Measurements from ENCODE around the gene MOSMO. TPM values are rescaled to one million over a fixed set of nuclear protein-coding genes. Genes with fewer than 3 reads are reported as not detected.
"Not testable (repeated sequence)": the region's sequence is repeated elsewhere in the genome, so short reads cannot be mapped to it uniquely, and the experiment has no call there.

The MOSMO gene
- total and polyA plus RNA-seq, 5 donors: 10.4 to 14.8 (median 12.0) TPM

DNA sequence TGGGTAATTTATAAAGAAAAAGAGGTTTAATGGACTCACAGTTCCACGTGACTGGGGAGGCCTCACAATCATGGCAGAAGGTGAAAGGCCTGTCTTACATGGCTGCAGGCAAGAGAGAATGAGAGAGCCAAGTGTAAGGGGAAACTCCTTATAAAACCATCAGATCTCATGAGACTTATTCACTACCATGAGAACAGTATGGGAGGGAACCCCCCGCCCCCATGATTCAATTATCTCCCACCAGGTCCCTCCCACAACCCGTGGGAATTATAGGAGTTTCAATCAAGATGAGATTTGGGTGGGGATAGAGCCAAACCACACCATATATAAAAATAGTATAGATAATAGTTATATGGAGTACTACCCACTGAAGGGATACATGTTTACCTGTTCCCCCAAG lies 36.0 kb downstream of the MOSMO start:
- WGBS: 89% methylated on average over 3 of the region's 3 CpGs
- H3K9me3 ChIP-seq (ENCODE audit: control insufficient read depth, low read length); H3K4me3 ChIP-seq (ENCODE audit: low read length); ATAC-seq; H3K27ac ChIP-seq (ENCODE audit: low read length); H3K4me1 ChIP-seq (ENCODE audit: control insufficient read depth, insufficient read depth, low read length); H3K27me3 ChIP-seq (ENCODE audit: control insufficient read depth, insufficient read depth); intact Hi-C loops (cut with DNase I); DNase-seq: not testable (repeated sequence)

DNA sequence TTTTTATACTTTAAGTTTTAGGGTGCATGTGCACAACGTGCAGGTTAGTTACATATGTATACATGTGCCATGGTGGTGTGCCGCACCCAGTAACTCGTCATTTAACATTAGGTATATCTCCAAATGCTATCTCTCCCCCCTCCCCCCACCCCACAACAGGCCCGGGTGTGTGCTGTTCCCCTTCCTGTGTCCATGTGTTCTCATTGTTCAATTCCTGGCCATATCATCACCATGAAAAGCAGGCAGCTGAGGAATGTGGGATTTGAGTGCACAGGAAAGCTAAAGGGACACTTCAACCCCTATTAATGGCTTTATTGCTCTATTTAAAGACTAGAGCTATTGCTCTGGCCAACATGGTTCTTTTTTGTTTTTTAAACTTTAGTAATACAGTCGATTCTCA lies 38.0 kb downstream of the MOSMO start:
- 50% methylated on average over 5 of the region's 5 CpGs for WGBS
- H3K27ac ChIP-seq (ENCODE audit: low read length); H3K9me3 ChIP-seq (ENCODE audit: control insufficient read depth, low read length); DNase-seq; H3K27me3 ChIP-seq (ENCODE audit: control insufficient read depth, insufficient read depth); intact Hi-C loops (cut with DNase I); H3K4me1 ChIP-seq (ENCODE audit: control insufficient read depth, insufficient read depth, low read length); H3K4me3 ChIP-seq (ENCODE audit: low read length): not testable (repeated sequence)
- ATAC-seq: peak in 1 of 2 donors; percentile 78

DNA sequence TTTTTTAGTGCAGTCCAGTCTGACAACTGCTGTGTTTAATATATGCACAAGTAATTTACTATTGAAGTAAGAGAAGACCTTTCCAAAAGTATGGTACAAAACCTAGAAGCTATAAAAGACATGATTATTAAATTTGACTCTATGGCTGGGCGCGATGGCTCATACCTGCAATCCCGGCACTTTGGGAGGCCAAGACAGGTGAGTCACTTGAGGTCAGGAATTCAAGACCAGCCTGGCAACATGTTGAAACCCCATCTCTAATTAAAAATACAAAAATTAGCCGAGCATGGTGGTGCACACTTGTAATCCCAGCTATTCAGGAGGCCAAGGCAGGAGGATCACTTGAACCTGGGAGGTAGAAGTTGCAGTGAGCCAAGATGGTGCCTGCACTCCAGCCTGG lies 43.1 kb downstream of the MOSMO start:
- no peak for ATAC-seq
- WGBS: 96% methylated on average over 4 of the region's 4 CpGs
- DNase-seq: no peak
- intact Hi-C loops (cut with DNase I): no loop called here
- no peaks in the 10 kb centered on the region for H3K27me3 ChIP-seq (ENCODE audit: control insufficient read depth, insufficient read depth)
- H3K4me1 ChIP-seq (ENCODE audit: control insufficient read depth, insufficient read depth, low read length): peaks cover 4% of the 10 kb centered on the region
- H3K9me3 ChIP-seq (ENCODE audit: control insufficient read depth, low read length): no peaks in the 10 kb centered on the region
- no peak overlapping the region for H3K27ac ChIP-seq (ENCODE audit: low read length)
- no peak overlapping the region for H3K4me3 ChIP-seq (ENCODE audit: low read length)

GRCh38 chr16:22052980-22053379 lies 45.1 kb downstream of the MOSMO start:
- no peak overlapping the region for H3K27ac ChIP-seq (ENCODE audit: low read length)
- 78% methylated on average over 6 of the region's 6 CpGs for WGBS
- DNase-seq (no peak), ATAC-seq (no peak)
- no peaks in the 10 kb centered on the region for H3K9me3 ChIP-seq (ENCODE audit: control insufficient read depth, low read length)
- no peaks in the 10 kb centered on the region for H3K4me1 ChIP-seq (ENCODE audit: control insufficient read depth, insufficient read depth, low read length)
- intact Hi-C loops (cut with DNase I): no loop called here
- no peaks in the 10 kb centered on the region for H3K27me3 ChIP-seq (ENCODE audit: control insufficient read depth, insufficient read depth)
- no peak overlapping the region for H3K4me3 ChIP-seq (ENCODE audit: low read length)

DNA sequence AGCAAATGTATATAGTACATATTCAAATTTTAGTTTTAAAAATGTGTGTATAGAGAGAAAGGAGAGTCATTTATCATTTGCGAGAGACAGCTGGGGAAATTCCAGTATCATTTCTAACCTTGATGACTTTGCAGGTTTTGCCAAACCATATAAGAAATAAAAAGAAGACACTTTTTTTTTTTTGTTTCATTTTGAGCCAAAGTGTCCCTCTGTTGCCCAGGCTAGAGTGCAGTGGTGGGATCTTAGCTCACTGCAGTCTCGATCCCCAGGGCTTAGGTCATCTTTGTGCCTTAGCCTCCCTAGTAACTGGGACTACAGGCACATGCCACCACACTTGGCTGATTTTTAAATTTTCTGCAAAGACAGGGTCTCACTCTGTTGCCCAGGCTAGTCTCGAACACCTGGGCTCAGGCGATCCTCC lies 46.0 kb downstream of the MOSMO start:
- ATAC-seq (no peak), DNase-seq (no peak)
- H3K27ac ChIP-seq (ENCODE audit: low read length): no peak overlapping the region
- H3K4me1 ChIP-seq (ENCODE audit: control insufficient read depth, insufficient read depth, low read length): no peaks in the 10 kb centered on the region
- H3K9me3 ChIP-seq (ENCODE audit: control insufficient read depth, low read length): no peaks in the 10 kb centered on the region
- no peak overlapping the region for H3K4me3 ChIP-seq (ENCODE audit: low read length)
- H3K27me3 ChIP-seq (ENCODE audit: control insufficient read depth, insufficient read depth): no peaks in the 10 kb centered on the region
- WGBS: 94% methylated on average over 4 of the region's 4 CpGs
- intact Hi-C loops (cut with DNase I): no loop called here

DNA sequence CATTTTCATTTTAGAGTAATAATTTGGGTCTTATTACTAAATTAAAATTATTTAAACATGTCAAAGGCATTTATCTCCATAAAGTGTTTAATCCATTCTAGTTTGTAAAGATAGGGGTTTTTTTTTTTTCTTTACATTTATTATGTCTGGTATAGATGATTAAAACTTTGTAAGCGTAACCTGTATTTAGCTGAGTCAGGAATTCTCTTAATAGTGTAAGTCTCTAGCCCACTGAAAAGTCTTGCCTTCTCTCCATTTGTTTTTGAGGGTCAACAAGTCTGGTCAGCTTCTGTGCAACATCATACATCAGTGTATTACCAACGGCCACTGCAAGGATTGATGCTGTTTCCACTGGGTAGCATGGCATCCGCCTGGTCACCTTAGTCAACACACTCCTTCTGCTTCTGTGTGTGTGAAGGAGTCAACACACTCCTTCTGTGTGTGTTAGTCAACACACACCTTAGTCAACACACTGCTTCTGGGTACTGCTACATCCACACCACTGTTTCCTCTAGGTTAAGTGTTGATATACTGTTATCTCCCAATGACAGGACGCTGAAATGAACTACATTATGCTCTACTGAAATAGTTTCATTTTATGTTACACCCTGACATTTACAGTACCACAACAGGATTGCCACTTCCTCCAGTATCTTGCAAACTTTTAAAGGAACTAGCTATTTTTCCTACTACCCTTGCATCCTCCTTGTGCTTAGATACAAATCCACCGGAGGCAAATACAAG lies 47.1 kb downstream of the MOSMO start:
- 75% methylated on average over 5 of the region's 5 CpGs for WGBS
- no peaks in the 10 kb centered on the region for H3K9me3 ChIP-seq (ENCODE audit: control insufficient read depth, low read length)
- ATAC-seq (no peak), DNase-seq (no peak)
- no peaks in the 10 kb centered on the region for H3K27me3 ChIP-seq (ENCODE audit: control insufficient read depth, insufficient read depth)
- H3K27ac ChIP-seq (ENCODE audit: low read length): no peak overlapping the region
- intact Hi-C loops (cut with DNase I): no loop called here
- no peak overlapping the region for H3K4me3 ChIP-seq (ENCODE audit: low read length)
- H3K4me1 ChIP-seq (ENCODE audit: control insufficient read depth, insufficient read depth, low read length): no peaks in the 10 kb centered on the region

- no peak for DNase-seq
- ATAC-seq: no peak
- H3K4me1 ChIP-seq (ENCODE audit: control insufficient read depth, insufficient read depth, low read length): no peaks in the 10 kb centered on the region
- H3K27ac ChIP-seq (ENCODE audit: low read length): no peak overlapping the region
- no peaks in the 10 kb centered on the region for H3K27me3 ChIP-seq (ENCODE audit: control insufficient read depth, insufficient read depth)
- no peak overlapping the region for H3K4me3 ChIP-seq (ENCODE audit: low read length)
- no peaks in the 10 kb centered on the region for H3K9me3 ChIP-seq (ENCODE audit: control insufficient read depth, low read length)
- intact Hi-C loops (cut with DNase I): no loop called here
- 80% methylated on average over 5 of the region's 5 CpGs for WGBS
Measured at GRCh38 chr16:22055881-22056280, 48.0 kb downstream of the MOSMO start.

- intact Hi-C loops (cut with DNase I): no loop called here
- no peak for DNase-seq
- 91% methylated on average over 1 of the region's 1 CpG for WGBS
Measured at GRCh38 chr16:22063888-22064467, 56.1 kb downstream of the MOSMO start.

DNA sequence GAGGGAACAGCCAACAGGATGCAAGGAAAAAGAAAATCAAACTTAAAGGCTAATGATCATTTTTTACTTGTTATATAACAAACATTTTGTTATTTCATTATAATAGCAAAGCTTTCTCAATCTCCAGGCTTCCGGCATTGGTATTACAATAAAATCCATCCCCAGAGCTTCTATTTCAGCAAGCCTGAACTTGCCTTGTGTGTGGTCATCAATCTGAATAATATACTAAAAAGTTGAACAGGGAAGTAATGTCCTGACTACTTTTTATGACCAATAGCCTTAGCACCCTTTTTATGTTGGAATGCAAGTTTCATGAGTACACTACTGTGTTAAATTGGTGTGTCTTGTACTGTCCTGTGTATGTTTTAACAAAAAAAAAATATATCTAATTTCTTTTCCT lies 57.3 kb downstream of the MOSMO start:
- H3K9me3 ChIP-seq (ENCODE audit: control insufficient read depth, low read length): no peaks in the 10 kb centered on the region
- H3K4me1 ChIP-seq (ENCODE audit: control insufficient read depth, insufficient read depth, low read length): no peaks in the 10 kb centered on the region
- intact Hi-C loops (cut with DNase I): no loop called here
- H3K4me3 ChIP-seq (ENCODE audit: low read length): no peak overlapping the region
- no peak for ATAC-seq
- WGBS: 95% methylated on average over 1 of the region's 1 CpG
- DNase-seq: no peak
- no peaks in the 10 kb centered on the region for H3K27me3 ChIP-seq (ENCODE audit: control insufficient read depth, insufficient read depth)
- no peak overlapping the region for H3K27ac ChIP-seq (ENCODE audit: low read length)

More at GRCh38 chr16:22063888-22064467, 56.1 kb downstream of the MOSMO start:
- no peak for ATAC-seq
- Histone ChIP-seq H3K27me3 (ENCODE audit: control insufficient read depth, insufficient read depth) (no peaks in the 10 kb centered on the region), H3K4me1 (ENCODE audit: control insufficient read depth, insufficient read depth, low read length) (no peaks in the 10 kb centered on the region), H3K9me3 (ENCODE audit: control insufficient read depth, low read length) (no peaks in the 10 kb centered on the region), H3K4me3 (ENCODE audit: low read length) (no peak overlapping the region), H3K27ac (ENCODE audit: low read length) (no peak overlapping the region)

DNA sequence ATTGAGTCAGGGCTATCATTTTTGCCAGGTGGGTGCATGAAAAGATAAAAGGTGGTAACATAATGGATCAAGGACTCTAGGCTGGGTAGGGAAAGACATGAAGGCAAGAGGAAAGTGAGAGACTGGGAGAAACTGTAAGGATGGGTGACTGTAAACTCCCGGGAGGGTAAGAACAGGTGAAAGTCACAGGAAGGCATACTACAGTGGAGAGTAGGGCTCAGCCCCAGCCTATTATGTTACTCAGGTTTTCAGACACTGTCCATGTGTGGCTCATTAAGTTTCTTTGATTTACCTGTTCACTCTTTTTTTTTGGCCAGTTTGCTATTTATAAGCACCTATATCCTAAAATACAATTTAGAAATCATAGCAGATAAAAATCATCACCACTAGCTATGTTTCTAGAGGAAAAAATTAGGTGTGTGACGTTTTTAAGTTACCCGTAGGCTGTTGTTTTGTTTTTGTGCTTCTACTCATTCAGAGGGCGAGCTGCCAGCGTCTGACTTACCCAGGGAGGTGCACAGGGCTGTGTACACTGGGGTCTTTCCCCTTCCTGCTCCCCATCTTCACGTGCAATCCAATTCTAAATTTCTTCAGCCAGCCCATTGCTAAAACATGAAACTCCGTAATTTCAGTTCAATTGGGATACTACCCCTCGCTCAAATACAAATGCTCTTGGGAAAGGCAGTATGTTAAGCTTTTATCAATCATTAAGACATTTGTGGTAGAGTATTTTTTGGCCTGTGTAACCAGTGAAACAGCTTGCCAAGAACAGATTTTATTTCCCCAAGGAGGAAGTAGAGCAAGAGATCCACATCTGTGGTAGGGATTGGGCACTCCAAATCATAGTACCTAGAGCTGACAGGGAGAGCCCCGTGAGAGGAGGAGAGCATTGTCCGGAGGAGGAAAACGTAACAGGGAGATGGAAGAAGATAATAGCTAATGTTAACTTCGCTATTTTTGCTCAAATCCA lies 62.7 kb downstream of the MOSMO start:
- ATAC-seq (peak; percentile 64 to 76), DNase-seq (peak; percentile 33 to 83 (median 62))
- intact Hi-C loops (cut with DNase I): loop anchor here in 1 of 4 donors (5.0 kb wide), 1 partner anchor 68 kb away; the partner anchor contains the start of gene PDZD9
- Histone ChIP-seq H3K27ac (ENCODE audit: low read length) (no peak overlapping the region), H3K27me3 (ENCODE audit: control insufficient read depth, insufficient read depth) (no peaks in the 10 kb centered on the region), H3K4me3 (ENCODE audit: low read length) (no peak overlapping the region), H3K4me1 (ENCODE audit: control insufficient read depth, insufficient read depth, low read length) (no peaks in the 10 kb centered on the region), H3K9me3 (ENCODE audit: control insufficient read depth, low read length) (no peaks in the 10 kb centered on the region)
- WGBS: 42% methylated on average over 12 of the region's 12 CpGs
